ENCODE data around the gene FRMD5. TPM values are rescaled to one million over a fixed set of nuclear protein-coding genes. Genes with fewer than 3 reads are reported as not detected.

Gene FRMD5
- total and polyA plus RNA-seq, 7 donors, result under 0.01 to 0.01 TPM; not detected in 5

- H3K27me3 ChIP-seq (ENCODE audit: insufficient read depth in 3 of 3, low read length in 2 of 3), result no peaks in the 10 kb centered on the region
- 96 to 100% (median 97%) methylated on average over 1 of the region's 1 CpG for WGBS, 3 donors
- no peaks in the 10 kb centered on the region for H3K4me1 ChIP-seq
- no peak overlapping the region for H3K4me3 ChIP-seq
- DNase-seq (no peak), ATAC-seq (no peak)
- no peaks in the 10 kb centered on the region for H3K9me3 ChIP-seq
- H3K36me3 ChIP-seq (ENCODE audit: insufficient read depth in 1 of 2, low read depth in 1 of 2), result no peaks in the 10 kb centered on the region
- H3K27ac ChIP-seq, result no peak overlapping the region
- TF ChIP-seq CTCF (IDR thresholded peaks at IDR 0.05), result no peak
- intact Hi-C loops (cut with DNase I), result no loop called here
Observed at GRCh38 chr15:43969802-43970375, 225.2 kb downstream of the FRMD5 start.

- no peak for DNase-seq
- Histone ChIP-seq H3K4me1 (no peaks in the 10 kb centered on the region), H3K27ac (no peak overlapping the region), H3K36me3 (ENCODE audit: insufficient read depth in 1 of 2, low read depth in 1 of 2) (no peaks in the 10 kb centered on the region), H3K9me3 (no peaks in the 10 kb centered on the region), H3K4me3 (no peak overlapping the region), H3K27me3 (ENCODE audit: insufficient read depth in 3 of 3, low read length in 2 of 3) (no peaks in the 10 kb centered on the region)
- 68 to 75% (median 69%) methylated on average over 3 of the region's 3 CpGs for WGBS, 3 donors
- no peak for ATAC-seq
- intact Hi-C loops (cut with DNase I), result no loop called here
- TF ChIP-seq CTCF (IDR thresholded peaks at IDR 0.05), result no peak
Observed at GRCh38 chr15:43968551-43968950, 226.5 kb downstream of the FRMD5 start.

GRCh38 chr15:43966646-43967045 lies 228.4 kb downstream of the FRMD5 start:
- TF ChIP-seq CTCF (IDR thresholded peaks at IDR 0.05), result no peak
- Histone ChIP-seq H3K4me1 (no peaks in the 10 kb centered on the region), H3K27me3 (ENCODE audit: insufficient read depth in 3 of 3, low read length in 2 of 3) (no peaks in the 10 kb centered on the region), H3K9me3 (no peaks in the 10 kb centered on the region), H3K36me3 (ENCODE audit: insufficient read depth in 1 of 2, low read depth in 1 of 2) (no peaks in the 10 kb centered on the region), H3K27ac (no peak overlapping the region), H3K4me3 (no peak overlapping the region)
- no peak for ATAC-seq
- intact Hi-C loops (cut with DNase I), result no loop called here
- no peak for DNase-seq

- H3K4me3 ChIP-seq, result no peak overlapping the region
- no peaks in the 10 kb centered on the region for H3K27me3 ChIP-seq (ENCODE audit: insufficient read depth in 3 of 3, low read length in 2 of 3)
- no peak overlapping the region for H3K27ac ChIP-seq
- 63 to 71% (median 68%) methylated on average over 2 of the region's 2 CpGs for WGBS, 3 donors
- ATAC-seq, result no peak
- no peaks in the 10 kb centered on the region for H3K36me3 ChIP-seq (ENCODE audit: insufficient read depth in 1 of 2, low read depth in 1 of 2)
- no peaks in the 10 kb centered on the region for H3K4me1 ChIP-seq
- no peak for TF ChIP-seq CTCF (IDR thresholded peaks at IDR 0.05)
- intact Hi-C loops (cut with DNase I), result no loop called here
- no peaks in the 10 kb centered on the region for H3K9me3 ChIP-seq
- no peak for DNase-seq
Observed at GRCh38 chr15:43958861-43959330, 236.2 kb downstream of the FRMD5 start.

- Histone ChIP-seq H3K36me3 (ENCODE audit: insufficient read depth in 1 of 2, low read depth in 1 of 2) (no peaks in the 10 kb centered on the region), H3K27ac (no peak overlapping the region), H3K4me3 (no peak overlapping the region), H3K9me3 (no peaks in the 10 kb centered on the region), H3K4me1 (no peaks in the 10 kb centered on the region), H3K27me3 (ENCODE audit: insufficient read depth in 3 of 3, low read length in 2 of 3) (no peaks in the 10 kb centered on the region)
- no peak for TF ChIP-seq CTCF (IDR thresholded peaks at IDR 0.05)
- WGBS, 3 donors, result 80 to 83% (median 81%) methylated on average over 1 of the region's 1 CpG
- ATAC-seq (no peak), DNase-seq (no peak)
- intact Hi-C loops (cut with DNase I), result no loop called here
Observed at GRCh38 chr15:43957724-43958123, 237.3 kb downstream of the FRMD5 start.

Data from psoas muscle (tissue), 8 donors.